Spleen (tissue), 11 donors: ENCODE results near the gene WASF2. TPM values are rescaled to one million over a fixed set of nuclear protein-coding genes. Genes with fewer than 3 reads are reported as not detected.

Experiments
- DNase-seq: peaks from one replicate; pipeline ENCODE4 v3.0.0-alpha.2; 2020
- H3K27ac ChIP-seq, 8 donors: fragments of 200-600 bp; sonication (generic) in 7 of 8; 1 replicate in 4 of 8; 2 replicates in 4 of 8; pipeline versions ENCODE4 v1.5.0 to v1.8.0; 2016 to 2021; ENCODE audit warnings: inconsistent platforms in 4 of 8, mild to moderate bottlenecking in 4 of 8, moderate library complexity in 1 of 8
- H3K27me3 ChIP-seq, 7 donors: fragments of 200-600 bp; sonication (generic) in 6 of 7; replicated peaks in 1 of 7; 1 replicate in 4 of 7; 2 replicates in 3 of 7; pipeline versions ENCODE4 v1.5.0 to v1.8.0; 2016 to 2021; ENCODE audit warnings: inconsistent platforms in 3 of 7, mild to moderate bottlenecking in 1 of 7
- H3K36me3 ChIP-seq, 6 donors: fragments of 200-600 bp; sonication (generic) in 5 of 6; 1 replicate in 4 of 6; 2 replicates in 2 of 6; pipeline versions ENCODE4 v1.5.0 to v1.8.0; 2016 to 2021; ENCODE audit warnings: inconsistent platforms in 2 of 6
- H3K4me1 ChIP-seq, 6 donors: fragments of 200-600 bp; sonication (generic) in 5 of 6; 1 replicate in 3 of 6; 2 replicates in 3 of 6; pipeline versions ENCODE4 v1.5.0 to v1.8.0; 2016 to 2021; ENCODE audit warnings: inconsistent platforms in 3 of 6
- H3K4me3 ChIP-seq, 8 donors: fragments of 200-600 bp; sonication (generic) in 7 of 8; 1 replicate in 4 of 8; 2 replicates in 4 of 8; pipeline versions ENCODE4 v1.5.0 to v1.8.0; 2016 to 2021; ENCODE audit warnings: inconsistent platforms in 4 of 8, mild to moderate bottlenecking in 4 of 8, moderate library complexity in 2 of 8
- H3K9me3 ChIP-seq, 8 donors: fragments of 200-600 bp; sonication (generic) in 7 of 8; 1 replicate in 4 of 8; 2 replicates in 4 of 8; pipeline versions ENCODE4 v1.5.0 to v1.8.0; 2016 to 2021; ENCODE audit warnings: inconsistent platforms in 4 of 8
- POLR2A ChIP-seq, 3 donors: fragments of 450-650 bp; IDR thresholded peaks; one replicate each; pipeline ENCODE4 v1.5.1; 2017; ENCODE audit warnings: antibody characterized with exemption in 3 of 3, mild to moderate bottlenecking in 1 of 3
- POLR2AphosphoS5 ChIP-seq, 3 donors: sonication (generic); formaldehyde crosslinking; IDR thresholded peaks; one replicate each; pipeline ENCODE4 v1.5.1; 2017; ENCODE audit warnings: antibody characterized with exemption in 3 of 3
- WGBS, 5 donors: extraction: QIAGEN DNeasy Blood & Tissue Kit in 3 of 5; methylation state at CpG; one replicate each; pipeline versions ENCODE4 v1.1.5 to v1.1.7; 2013 to 2018; 5-methylcytosine and 5-hydroxymethylcytosine counted together
- intact Hi-C: fragments of 100-400 bp; cut with DNase I; formaldehyde crosslinking; loops from one replicate; pipeline ENCODE4 v1.15.0; 2023; ENCODE audit warnings: low total_unique reads
- polyA plus RNA-seq, 3 donors: library from polyadenylated mRNA; stranded (reverse); fragments of 200-250 nt; gene quantifications; one replicate each; pipeline ENCODE4 v1.2.1, GENCODE V29; 2013
- total RNA-seq, 7 donors: library from RNA; depleted of rRNA in 3 of 7; stranded (reverse); fragments of >200 nt in 3 of 7; fragmentation: NEBNext Ultra II Directional in 4 of 7; extraction: Animal tissue kit (Norgen Biotek cat#: 25700) in 4 of 7; gene quantifications; one replicate each; pipeline versions ENCODE4 v1.1.0 to v1.2.1, GENCODE V29; 2016 to 2021
- TF ChIP-seq, protein P1 (sequence below), 11 experiments: fragments of 200-600 bp in 7 of 11; fragments of 450-650 bp in 4 of 11; sonication (generic) in 4 of 11; IDR thresholded peaks in 8 of 11; conservative IDR thresholded peaks in 3 of 11; 1 replicate in 7 of 11; 2 replicates in 4 of 11; pipeline versions ENCODE4 v1.4.0 to v1.8.0; 2016 to 2021; ENCODE audit warnings: antibody characterized with exemption in 11 of 11, inconsistent platforms in 4 of 11, mild to moderate bottlenecking in 1 of 11
- donor health status: healthy with polysubstance abuse.
- donor health status: DM: no; HTN: no; CAD: no; lungs with moderate emphysema.
- donor health status: DM: no; HTN: no; CAD: no.
- donor health status: Bipolar disorder and iron deficiency.
- donor health status: healthy.
- donor health status: DM: no; HTN: no; CAD: no.
- donor health status: DM: yes; HTN: yes; CAD: no.

WASF2 gene
- total and polyA plus RNA-seq, 10 donors: 17.2 to 196 (median 95.6) TPM

GRCh38 chr1:27509127-27510080 is 19.4 kb upstream of the WASF2 start:
- intact Hi-C loops: no loop called here
- Histone ChIP-seq H3K27ac (no peak overlapping the region), H3K9me3 (no peaks in the 10 kb centered on the region), H3K4me3 (no peak overlapping the region), H3K4me1 (peaks cover 0 to 33% (median 19%) of the 10 kb centered on the region in 6 donors), H3K27me3 (no peaks in the 10 kb centered on the region), H3K36me3 (no peaks in the 10 kb centered on the region)
- TF ChIP-seq, protein P1, sequence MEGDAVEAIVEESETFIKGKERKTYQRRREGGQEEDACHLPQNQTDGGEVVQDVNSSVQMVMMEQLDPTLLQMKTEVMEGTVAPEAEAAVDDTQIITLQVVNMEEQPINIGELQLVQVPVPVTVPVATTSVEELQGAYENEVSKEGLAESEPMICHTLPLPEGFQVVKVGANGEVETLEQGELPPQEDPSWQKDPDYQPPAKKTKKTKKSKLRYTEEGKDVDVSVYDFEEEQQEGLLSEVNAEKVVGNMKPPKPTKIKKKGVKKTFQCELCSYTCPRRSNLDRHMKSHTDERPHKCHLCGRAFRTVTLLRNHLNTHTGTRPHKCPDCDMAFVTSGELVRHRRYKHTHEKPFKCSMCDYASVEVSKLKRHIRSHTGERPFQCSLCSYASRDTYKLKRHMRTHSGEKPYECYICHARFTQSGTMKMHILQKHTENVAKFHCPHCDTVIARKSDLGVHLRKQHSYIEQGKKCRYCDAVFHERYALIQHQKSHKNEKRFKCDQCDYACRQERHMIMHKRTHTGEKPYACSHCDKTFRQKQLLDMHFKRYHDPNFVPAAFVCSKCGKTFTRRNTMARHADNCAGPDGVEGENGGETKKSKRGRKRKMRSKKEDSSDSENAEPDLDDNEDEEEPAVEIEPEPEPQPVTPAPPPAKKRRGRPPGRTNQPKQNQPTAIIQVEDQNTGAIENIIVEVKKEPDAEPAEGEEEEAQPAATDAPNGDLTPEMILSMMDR (IDR thresholded peaks at IDR 0.05 in 8 of 11, conservative IDR thresholded peaks at IDR 0.05 in 3 of 11): no peak
- TF ChIP-seq POLR2AphosphoS5 (IDR thresholded peaks at IDR 0.05): no peak
- TF ChIP-seq POLR2A (IDR thresholded peaks at IDR 0.05): no peak
- WGBS, 5 donors: 78 to 89% (median 84%) methylated on average over 9 of the region's 9 CpGs
- DNase-seq: no peak

GRCh38 chr1:27507960-27508665 is 18.1 kb upstream of the WASF2 start:
- Histone ChIP-seq H3K9me3 (no peaks in the 10 kb centered on the region), H3K27me3 (no peaks in the 10 kb centered on the region), H3K27ac (no peak overlapping the region), H3K4me1 (peaks cover 5 to 32% (median 17%) of the 10 kb centered on the region in 6 donors), H3K4me3 (no peak overlapping the region), H3K36me3 (no peaks in the 10 kb centered on the region)
- TF ChIP-seq POLR2A (IDR thresholded peaks at IDR 0.05) (no peak), POLR2AphosphoS5 (IDR thresholded peaks at IDR 0.05) (no peak)
- TF ChIP-seq, protein P1 (IDR thresholded peaks at IDR 0.05 in 8 of 11, conservative IDR thresholded peaks at IDR 0.05 in 3 of 11): no peak
- intact Hi-C loops: no loop called here
- no peak for DNase-seq
- 89 to 93% (median 91%) methylated on average over 6 of the region's 6 CpGs for whole genome bisulfite sequencing, 5 donors

DNA sequence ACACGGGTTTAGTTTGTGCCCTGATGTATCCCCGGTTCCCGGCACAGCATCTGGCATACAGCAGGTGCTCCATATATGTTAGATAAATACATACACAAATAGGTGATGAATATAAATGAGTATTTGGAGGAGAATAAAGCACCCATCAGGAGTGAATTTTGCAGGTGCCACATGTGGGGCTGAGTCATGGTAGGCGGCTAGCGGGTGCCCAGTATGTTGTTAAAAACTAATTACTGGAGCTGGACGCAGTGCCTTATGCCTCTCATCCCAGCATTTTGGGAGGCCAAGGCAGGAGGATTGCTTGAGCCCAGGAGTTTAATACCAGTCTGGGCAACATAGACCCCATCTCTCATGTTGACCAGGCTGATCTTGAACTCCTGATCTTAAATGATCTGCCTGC is 16.7 kb upstream of the WASF2 start:
- no peaks in the 10 kb centered on the region for H3K36me3 ChIP-seq
- peaks cover 5 to 32% (median 17%) of the 10 kb centered on the region in 6 donors for H3K4me1 ChIP-seq
- intact Hi-C loops: no loop called here
- no peaks in the 10 kb centered on the region for H3K9me3 ChIP-seq
- WGBS, 5 donors: 90 to 97% (median 94%) methylated on average over 6 of the region's 6 CpGs
- H3K4me3 ChIP-seq: no peak overlapping the region
- no peak for DNase-seq
- H3K27me3 ChIP-seq: no peaks in the 10 kb centered on the region
- H3K27ac ChIP-seq: no peak overlapping the region
- TF ChIP-seq, protein P1 (IDR thresholded peaks at IDR 0.05 in 8 of 11, conservative IDR thresholded peaks at IDR 0.05 in 3 of 11): no peak
- TF ChIP-seq POLR2A (IDR thresholded peaks at IDR 0.05): no peak
- TF ChIP-seq POLR2AphosphoS5 (IDR thresholded peaks at IDR 0.05): no peak

DNA sequence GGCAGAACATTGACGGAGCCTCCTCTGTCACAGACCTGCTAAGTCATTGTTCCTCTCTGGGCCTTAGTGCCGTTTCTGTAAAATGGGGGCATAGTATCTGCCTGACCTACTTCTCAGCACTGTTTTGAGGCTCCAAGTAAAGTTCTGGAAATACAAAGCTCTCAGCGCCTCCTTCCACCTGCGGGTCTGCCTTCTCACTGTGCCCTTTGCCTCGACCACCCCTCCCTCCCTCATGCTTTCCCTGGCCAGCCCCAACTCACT is 15.4 kb upstream of the WASF2 start:
- no peak overlapping the region for H3K4me3 ChIP-seq
- 62 to 71% (median 67%) methylated on average over 5 of the region's 5 CpGs for WGBS, 5 donors
- intact Hi-C loops: no loop called here
- H3K9me3 ChIP-seq: no peaks in the 10 kb centered on the region
- H3K27ac ChIP-seq: peak overlapping the region; percentile 63 to 93 (median 83)
- no peaks in the 10 kb centered on the region for H3K27me3 ChIP-seq
- H3K36me3 ChIP-seq: no peaks in the 10 kb centered on the region
- TF ChIP-seq POLR2A (IDR thresholded peaks at IDR 0.05) (no peak), POLR2AphosphoS5 (IDR thresholded peaks at IDR 0.05) (no peak)
- TF ChIP-seq, protein P1 (IDR thresholded peaks at IDR 0.05 in 8 of 11, conservative IDR thresholded peaks at IDR 0.05 in 3 of 11): no peak
- no peak for DNase-seq
- H3K4me1 ChIP-seq: peaks cover 5 to 32% (median 17%) of the 10 kb centered on the region in 6 donors
